Endometrial microvascular endothelial cells (primary cell): Measurements from ENCODE around the gene CNTN4. TPM values are rescaled to one million over a fixed set of nuclear protein-coding genes. Genes with fewer than 3 reads are reported as not detected.

ENCODE experiments used
- in situ Hi-C: cut with HindIII; loops from 2 replicates; pipeline ENCODE4 v1.10.0; 2017; ENCODE audit warnings: low sequenced_read_pairs, low pct_unique_long_range_greater_than_20kb; ENCODE audit errors: inconsistent ontology term
- total RNA-seq: library from RNA; depleted of rRNA; stranded (reverse); fragments of >200 nt; gene quantifications from one replicate; pipeline ENCODE4 v1.2.3, GENCODE V29; 2015; ENCODE audit errors: inconsistent ontology term

The CNTN4 gene
- total RNA-seq, 1 donor from 2014 or later: not detected

- in situ Hi-C loops: no loop called here
Observed at GRCh38 chr3:2543247-2543646, 444.6 kb downstream of the CNTN4 start.

- in situ Hi-C loops: no loop called here
Observed at GRCh38 chr3:2544212-2544611, 445.5 kb downstream of the CNTN4 start.

GRCh38 chr3:2544718-2545117 lies 446.1 kb downstream of the CNTN4 start:
- in situ Hi-C loops: no loop called here

GRCh38 chr3:2547049-2547448 lies 448.4 kb downstream of the CNTN4 start:
- in situ Hi-C loops: no loop called here

GRCh38 chr3:2554656-2555055 lies 456.0 kb downstream of the CNTN4 start:
- in situ Hi-C loops: no loop called here

GRCh38 chr3:2558796-2559195 lies 460.1 kb downstream of the CNTN4 start:
- in situ Hi-C loops: no loop called here

- in situ Hi-C loops: no loop called here
Observed at GRCh38 chr3:2567451-2567850, 468.8 kb downstream of the CNTN4 start.

- in situ Hi-C loops: no loop called here
Observed at GRCh38 chr3:2568156-2568555, 469.5 kb downstream of the CNTN4 start.

GRCh38 chr3:2568929-2569328 lies 470.3 kb downstream of the CNTN4 start:
- in situ Hi-C loops: no loop called here

GRCh38 chr3:2577571-2577970 lies 478.9 kb downstream of the CNTN4 start:
- in situ Hi-C loops: no loop called here

- in situ Hi-C loops: no loop called here
Observed at GRCh38 chr3:2578560-2578959, 479.9 kb downstream of the CNTN4 start.

GRCh38 chr3:2579206-2579605 lies 480.5 kb downstream of the CNTN4 start:
- in situ Hi-C loops: no loop called here

GRCh38 chr3:2583046-2583445 lies 484.4 kb downstream of the CNTN4 start:
- in situ Hi-C loops: no loop called here

GRCh38 chr3:2589336-2589969 lies 490.8 kb downstream of the CNTN4 start:
- in situ Hi-C loops: no loop called here

- in situ Hi-C loops: no loop called here
Observed at GRCh38 chr3:2595486-2595885, 496.8 kb downstream of the CNTN4 start.

- in situ Hi-C loops: no loop called here
Observed at GRCh38 chr3:2597615-2598014, 498.9 kb downstream of the CNTN4 start.

GRCh38 chr3:2599471-2599870 lies 500.8 kb downstream of the CNTN4 start:
- in situ Hi-C loops: no loop called here

- in situ Hi-C loops: no loop called here
Observed at GRCh38 chr3:2603692-2604289, 505.1 kb downstream of the CNTN4 start.

- in situ Hi-C loops: no loop called here
Observed at GRCh38 chr3:2614578-2614977, 515.9 kb downstream of the CNTN4 start.

- in situ Hi-C loops: no loop called here
Observed at GRCh38 chr3:2615080-2615479, 516.4 kb downstream of the CNTN4 start.

GRCh38 chr3:2623436-2623835 lies 524.8 kb downstream of the CNTN4 start:
- in situ Hi-C loops: no loop called here
